H54 (cell line): ENCODE data around the gene DDX5.

ENCODE experiments used
- DNase-seq: peaks from one replicate; pipeline ENCODE4 v3.0.0; 2011; ENCODE audit warnings: low spot score, mixed read lengths; ENCODE audit not compliant: insufficient read length
- FAIRE-seq: peaks from 3 replicates; lab custom pipeline; 2011; peaks lifted over from hg19 to GRCh38; lab: Jason Lieb, UNC
- POLR2A ChIP-seq: IDR thresholded peaks from 2 replicates; pipeline ENCODE4 v1.6.1; 2011; ENCODE audit warnings: low read depth, mild to moderate bottlenecking, low read length

Gene DDX5

DNA sequence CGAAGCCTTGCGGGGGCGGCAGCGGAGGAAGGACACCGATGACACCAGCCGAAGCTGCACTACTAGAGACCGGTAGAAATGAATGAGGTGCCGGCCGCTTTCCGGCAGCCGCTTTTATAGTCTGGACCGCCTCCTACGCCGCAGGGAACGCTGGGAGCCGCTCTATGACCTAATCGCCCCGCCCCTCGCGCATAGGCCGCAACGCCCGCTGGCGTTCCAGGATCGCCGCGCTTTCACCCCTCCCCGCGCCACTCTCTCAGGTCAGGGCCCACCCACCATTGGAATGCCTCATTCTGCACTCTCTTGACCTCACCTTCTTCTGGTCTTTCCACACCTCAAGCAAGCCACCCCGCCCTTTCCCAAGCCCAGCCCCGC lies at the start of gene DDX5:
Gene DDX5, minus strand, starts transcription at position 89 of the 375 bp plus-strand sequence. CDS start 170 bp downstream, outside the sequence.
- DNase-seq (peak; percentile 86), FAIRE-seq (peak; percentile 88)
- TF ChIP-seq POLR2A = peak; percentile 98

DNA sequence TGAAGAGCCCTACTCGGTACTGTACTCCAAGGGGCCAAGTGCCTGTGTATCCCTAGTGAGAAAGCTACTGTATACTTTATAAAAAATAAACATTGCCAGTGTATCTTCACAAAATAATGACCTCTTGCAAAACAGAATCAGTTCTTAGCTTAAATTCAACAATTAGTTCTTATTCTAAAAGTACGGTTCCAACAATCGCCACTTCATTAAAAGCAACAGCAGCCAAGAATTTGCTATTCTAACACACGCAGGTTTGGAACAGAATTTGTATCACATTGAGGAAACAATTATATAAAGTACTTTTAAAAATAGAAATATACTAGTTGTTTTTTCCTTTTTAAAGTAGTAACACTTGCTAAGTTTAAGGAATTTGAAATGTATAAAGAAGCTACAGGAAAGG lies 49.2 kb upstream of the DDX5 start:
- DNase-seq (no peak), FAIRE-seq (no peak)
- TF ChIP-seq POLR2A = no peak

DNA sequence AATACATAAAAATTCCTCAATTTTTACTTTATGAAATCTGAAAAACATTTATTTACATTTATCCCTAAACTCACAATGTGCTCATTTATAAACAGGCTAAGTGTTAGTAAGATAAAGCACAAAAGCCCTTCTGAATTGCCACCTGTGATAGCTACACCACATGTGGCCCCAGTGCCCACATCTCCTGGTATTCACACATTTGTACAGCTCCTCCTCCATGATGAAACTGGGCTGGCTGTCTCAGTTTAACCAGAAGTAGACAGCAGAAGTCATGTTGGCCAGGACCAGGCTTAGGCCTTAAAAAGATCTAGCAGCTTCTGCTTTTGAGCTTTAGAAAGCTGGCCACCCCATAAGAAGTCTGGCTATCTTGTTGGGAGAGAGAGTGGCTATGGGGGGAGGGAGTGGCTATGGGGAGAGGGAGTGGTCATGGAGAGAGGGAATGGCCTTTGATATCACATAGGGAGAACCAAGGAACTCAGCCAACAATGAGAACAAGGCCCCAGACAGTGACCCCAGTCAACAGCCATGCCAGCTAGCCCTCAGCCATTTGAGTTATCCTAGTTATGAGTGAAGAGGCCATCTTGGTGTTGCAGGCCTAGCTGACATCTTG lies 48.0 kb upstream of the DDX5 start:
- no peak for TF ChIP-seq POLR2A
- FAIRE-seq (peak; percentile 30), DNase-seq (no peak)

DNA sequence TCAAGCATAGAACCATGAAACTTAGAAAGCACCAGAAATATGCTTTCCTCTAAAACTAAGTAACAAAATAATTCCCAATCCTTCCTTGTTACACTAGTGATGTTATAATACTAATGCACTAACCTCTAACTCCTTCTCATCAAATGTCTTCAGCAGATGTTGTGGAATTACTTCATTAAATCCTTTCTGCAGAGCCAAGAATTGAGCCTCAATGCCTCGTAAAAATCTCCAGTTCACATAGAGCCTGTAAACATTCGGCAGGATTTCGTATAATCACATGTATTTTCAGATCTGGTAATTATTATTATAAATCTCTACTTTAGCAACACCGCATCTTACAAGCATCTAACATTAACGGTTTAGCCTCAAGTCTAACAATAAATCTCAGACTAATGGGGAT lies 45.4 kb upstream of the DDX5 start:
- FAIRE-seq (no peak), DNase-seq (no peak)
- no peak for TF ChIP-seq POLR2A

DNA sequence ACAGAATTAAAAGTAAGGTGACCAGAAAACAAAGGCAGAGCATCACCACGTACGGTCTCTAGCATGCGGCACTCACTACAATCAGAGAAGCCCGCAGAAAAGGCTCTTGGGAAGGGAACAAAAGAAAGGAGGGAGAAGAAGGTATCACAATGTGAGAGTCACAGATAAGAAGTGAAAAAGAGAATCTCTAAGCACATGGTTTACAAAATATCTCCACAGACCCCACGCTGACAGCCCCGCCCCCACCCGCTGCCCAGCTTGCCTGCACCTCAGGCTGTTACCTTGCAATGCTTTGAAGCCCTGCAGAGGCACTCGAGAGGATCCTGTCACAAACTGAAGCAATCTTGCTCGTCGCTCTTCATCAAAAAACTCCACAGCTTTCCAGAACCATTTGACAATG lies 41.2 kb upstream of the DDX5 start:
- DNase-seq = no peak
- peak; percentile 52 for FAIRE-seq

DNA sequence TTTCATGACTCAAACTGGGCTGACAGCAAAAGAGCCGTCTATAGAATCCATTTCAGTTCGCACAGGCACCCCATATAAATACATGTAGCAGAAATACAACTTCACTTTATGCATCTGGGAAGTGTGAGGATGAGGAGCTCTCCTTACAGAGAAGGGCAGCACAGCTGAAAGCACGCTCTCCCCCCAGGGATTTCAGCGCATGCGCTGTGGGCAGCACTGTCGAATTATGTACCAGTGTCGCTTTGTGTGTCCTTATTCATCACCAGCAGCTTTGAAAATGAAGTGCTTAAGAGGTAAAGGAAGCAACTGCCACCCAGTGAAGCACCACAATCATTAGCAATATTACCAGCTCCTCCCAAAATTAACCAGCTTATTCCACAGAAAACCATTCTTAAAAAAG lies 40.6 kb upstream of the DDX5 start:
- no peak for FAIRE-seq
- TF ChIP-seq POLR2A = no peak
- no peak for DNase-seq

More for the DNA sequence above, 41.2 kb upstream of the DDX5 start:
- no peak for TF ChIP-seq POLR2A

DNA sequence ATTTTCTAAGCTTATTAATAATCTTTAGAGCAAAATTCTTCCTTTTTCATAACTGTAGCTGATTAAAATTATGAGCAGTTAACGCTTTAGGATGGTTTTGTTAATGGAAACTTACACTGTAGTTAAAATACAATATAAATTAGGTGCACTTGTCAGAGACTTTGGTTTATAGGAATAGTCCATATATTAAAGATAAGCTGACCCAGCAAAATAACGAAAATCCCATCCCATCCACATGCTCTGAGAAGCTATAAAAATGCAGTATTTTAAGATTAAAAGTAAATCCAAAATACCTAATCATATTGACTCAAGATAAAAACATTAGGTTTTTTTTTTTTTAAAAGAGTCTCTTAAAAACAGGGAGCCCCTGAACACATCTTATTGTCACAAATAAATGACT lies 38.7 kb upstream of the DDX5 start:
- DNase-seq (no peak), FAIRE-seq (no peak)
- TF ChIP-seq POLR2A = no peak

DNA sequence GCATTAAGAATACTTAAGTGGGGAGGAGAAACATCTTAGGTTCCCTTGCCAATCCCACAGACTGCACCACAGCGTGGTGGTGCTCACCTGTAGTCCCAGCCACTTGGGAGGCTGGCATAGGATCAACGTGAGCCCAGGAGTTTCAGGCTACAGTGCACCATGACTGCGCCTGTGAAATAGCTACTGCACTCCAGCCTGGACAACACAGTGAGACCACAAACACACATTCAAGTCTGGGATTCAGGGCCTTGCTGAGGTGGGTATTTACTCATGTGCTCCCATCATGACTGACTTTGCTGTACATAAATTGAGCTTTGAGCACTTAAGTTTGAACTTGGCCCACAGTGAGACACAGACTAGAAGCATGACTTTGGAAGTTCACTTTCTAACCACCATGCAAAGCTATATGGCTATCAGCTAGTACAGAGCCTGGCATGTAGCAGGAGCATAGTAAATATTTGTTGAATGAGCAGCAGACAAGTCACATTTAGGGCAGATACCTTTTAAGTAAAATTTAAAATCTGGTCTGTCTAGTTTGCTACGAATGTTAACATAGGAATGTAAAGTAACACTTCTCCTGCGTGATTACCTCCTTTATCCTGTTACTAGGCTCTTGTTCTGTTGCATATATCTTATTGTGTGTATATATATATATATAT lies 34.2 kb upstream of the DDX5 start:
- FAIRE-seq (no peak), DNase-seq (no peak)
- TF ChIP-seq POLR2A = no peak

DNA sequence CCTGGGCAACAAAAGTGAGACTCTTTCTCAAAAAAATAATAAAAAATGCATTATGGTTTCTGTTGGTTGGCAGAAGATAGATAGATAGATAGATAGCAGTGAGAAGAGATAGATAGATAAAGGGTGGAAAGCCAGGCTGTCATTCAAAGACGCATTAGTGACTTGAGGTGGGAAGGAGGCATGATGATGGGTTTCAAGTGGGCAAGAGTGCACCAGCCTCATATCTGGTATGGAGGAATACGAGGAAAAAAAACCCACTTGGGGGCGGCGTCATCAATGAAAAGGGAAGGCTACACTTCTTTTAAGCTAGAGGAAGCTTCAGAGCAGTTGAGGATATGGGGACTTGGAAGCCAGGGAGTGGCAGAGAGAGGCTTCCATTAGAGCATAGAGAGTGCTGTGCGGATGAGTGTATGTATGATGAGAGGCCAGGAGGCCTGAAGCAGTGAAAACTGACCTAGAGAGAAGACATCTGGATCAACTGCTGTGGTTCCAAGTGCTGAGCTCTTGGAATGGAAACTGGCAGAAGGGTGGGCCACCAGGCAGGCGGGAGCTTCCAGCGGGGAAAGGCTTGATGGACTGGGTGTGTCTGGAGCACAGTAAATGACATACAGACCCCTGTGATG lies 32.5 kb upstream of the DDX5 start:
- TF ChIP-seq POLR2A = no peak
- FAIRE-seq (no peak), DNase-seq (no peak)

DNA sequence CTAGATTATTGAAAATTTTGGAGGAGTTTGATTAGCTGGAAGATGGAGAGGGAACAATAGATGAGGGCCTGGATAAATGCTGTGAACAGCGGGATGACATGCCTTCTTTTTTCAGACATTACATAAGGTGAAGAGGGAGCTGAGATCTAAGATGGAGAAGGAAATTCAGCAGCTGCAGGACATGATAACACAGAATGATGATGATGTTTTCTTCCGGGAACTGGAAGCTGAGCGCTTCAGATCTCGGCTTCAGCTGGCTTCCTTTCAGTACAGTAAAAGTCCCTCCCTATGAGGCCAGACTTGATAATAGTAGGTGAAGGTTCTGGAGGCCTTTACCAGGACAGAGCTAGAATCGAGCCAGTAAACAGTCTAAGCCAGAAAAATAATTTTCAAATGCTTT lies 31.4 kb upstream of the DDX5 start:
- no peak for TF ChIP-seq POLR2A
- FAIRE-seq (no peak), DNase-seq (no peak)

DNA sequence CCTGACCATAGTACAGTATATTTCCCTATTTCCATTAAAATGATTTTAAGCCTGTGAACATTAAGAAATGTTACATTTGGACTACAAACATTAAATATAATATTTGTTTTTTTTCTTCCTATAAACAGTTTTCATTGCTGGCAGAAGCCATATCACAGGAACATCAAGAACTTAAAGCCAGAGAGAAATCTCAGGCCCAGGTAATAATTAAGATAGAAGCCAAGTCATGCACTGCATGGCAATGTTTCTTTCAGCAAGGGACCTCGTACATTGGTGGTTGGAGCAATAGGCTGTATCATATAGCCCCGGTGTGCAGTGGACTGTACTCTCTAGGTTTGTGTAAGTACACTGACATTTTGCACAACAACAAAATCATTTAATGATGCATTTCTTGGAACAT lies 30.8 kb upstream of the DDX5 start:
- TF ChIP-seq POLR2A = no peak
- FAIRE-seq (no peak), DNase-seq (no peak)

DNA sequence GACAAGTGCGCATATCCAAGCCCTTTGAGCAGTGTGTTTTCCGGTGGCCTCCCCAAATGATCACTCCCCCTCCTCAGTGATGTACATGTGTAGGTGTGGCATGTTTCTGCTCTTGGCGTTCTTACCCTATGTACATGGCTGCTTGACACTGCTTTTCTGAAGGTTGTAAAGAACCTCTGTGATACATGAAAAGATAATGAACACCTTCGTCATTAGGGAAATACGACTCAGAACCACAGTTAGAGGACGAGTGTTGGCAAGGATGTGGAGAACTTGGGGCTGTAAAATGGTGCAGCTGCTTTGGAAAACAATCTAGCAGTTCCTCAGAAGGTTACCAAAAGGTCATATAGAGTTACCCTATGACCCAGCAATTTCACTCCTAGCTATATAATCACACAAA lies 29.3 kb upstream of the DDX5 start:
- no peak for DNase-seq
- no peak for FAIRE-seq
- no peak for TF ChIP-seq POLR2A

DNA sequence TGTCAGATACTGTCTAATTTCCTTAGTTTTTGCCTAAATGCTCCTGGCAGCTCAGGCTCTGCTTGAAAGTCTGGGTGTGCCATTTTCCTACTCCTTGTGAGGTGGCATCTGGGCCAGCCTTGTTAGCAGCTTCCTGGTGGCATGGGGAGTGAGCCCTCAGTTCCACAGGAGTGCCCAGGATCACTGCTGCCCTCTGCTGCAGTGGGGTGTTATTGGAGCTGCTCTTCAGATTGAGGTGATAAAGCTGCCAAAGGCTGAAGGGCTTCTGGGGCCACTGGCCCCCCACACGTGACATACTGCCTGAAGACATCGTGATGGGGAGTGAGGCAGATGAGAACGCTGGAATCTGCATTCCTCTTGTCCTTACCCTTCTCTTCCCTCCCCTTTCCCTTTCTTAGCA lies 28.1 kb upstream of the DDX5 start:
- peak; percentile 22 for DNase-seq
- no peak for FAIRE-seq
- no peak for TF ChIP-seq POLR2A

DNA sequence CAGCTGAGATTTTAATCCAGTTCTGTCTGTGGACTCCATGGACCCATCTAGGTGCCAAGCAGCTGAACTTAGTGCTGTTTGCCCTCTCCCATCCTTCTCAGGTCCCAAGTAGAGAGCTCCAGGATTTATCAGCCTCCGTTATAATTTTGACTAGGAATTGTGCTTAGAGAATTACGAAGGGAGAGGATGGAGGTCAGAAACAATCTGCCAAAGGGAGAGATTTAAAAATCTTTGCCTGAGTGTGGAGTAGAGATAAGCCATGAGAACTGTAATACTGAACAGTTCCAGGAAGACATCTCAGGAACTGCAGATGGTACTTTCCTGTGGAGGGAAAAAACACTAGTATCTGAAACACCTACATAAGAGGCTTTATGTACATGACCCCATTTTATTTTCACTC lies 27.7 kb upstream of the DDX5 start:
- FAIRE-seq (no peak), DNase-seq (no peak)
- TF ChIP-seq POLR2A = no peak

DNA sequence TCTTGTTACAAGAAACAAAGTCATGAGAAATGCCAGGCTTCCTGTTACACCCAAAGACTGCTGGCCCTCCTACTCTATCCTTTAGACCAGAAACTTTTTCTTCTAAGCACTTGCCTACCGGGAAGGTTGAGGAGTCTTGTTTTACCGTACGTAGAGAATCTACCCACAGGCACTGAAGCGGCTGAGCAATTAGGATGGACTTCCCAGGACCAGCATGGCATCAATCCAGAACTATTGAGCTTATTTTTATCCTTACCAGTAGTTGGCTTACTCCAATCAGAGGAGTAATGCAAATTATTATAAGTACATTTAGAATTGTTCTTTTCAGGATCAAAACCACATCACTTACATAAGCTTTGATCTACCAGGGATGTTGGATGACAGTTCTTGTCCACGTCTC lies 26.3 kb upstream of the DDX5 start:
- no peak for FAIRE-seq
- TF ChIP-seq POLR2A = no peak
- no peak for DNase-seq
